ENCODE measurements around the gene RNF152. TPM values are rescaled to one million over a fixed set of nuclear protein-coding genes. Genes with fewer than 3 reads are reported as not detected.

The RNF152 gene
- total RNA-seq, 1 donor from 2014 or later = 8.4 TPM

GRCh38 chr18:61917818-61918217 is 25.0 kb upstream of the RNF152 start:
- TF ChIP-seq CTCF (conservative IDR thresholded peaks at IDR 0.05) = no peak
- Mint-ChIP-seq H3K27ac (ENCODE audit: unreplicated experiment) (no peak overlapping the region), H3K4me1 (no peaks in the 10 kb centered on the region), H3K36me3 (ENCODE audit: low read depth) (no peaks in the 10 kb centered on the region), H3K27me3 (ENCODE audit: low read depth) (no peaks in the 10 kb centered on the region), H3K4me3 (no peak overlapping the region), H3K9me3 (no peaks in the 10 kb centered on the region)
- no peak for DNase-seq (ENCODE audit: low read depth, low spot score)

- H3K4me3 Mint-ChIP-seq = no peak overlapping the region
- H3K4me1 Mint-ChIP-seq = no peaks in the 10 kb centered on the region
- no peak overlapping the region for H3K27ac Mint-ChIP-seq (ENCODE audit: unreplicated experiment)
- DNase-seq (ENCODE audit: low read depth, low spot score) = no peak
- no peak for TF ChIP-seq CTCF (conservative IDR thresholded peaks at IDR 0.05)
- no peaks in the 10 kb centered on the region for H3K36me3 Mint-ChIP-seq (ENCODE audit: low read depth)
- no peaks in the 10 kb centered on the region for H3K27me3 Mint-ChIP-seq (ENCODE audit: low read depth)
- H3K9me3 Mint-ChIP-seq = no peaks in the 10 kb centered on the region
Observed at GRCh38 chr18:61912476-61912875, 19.7 kb upstream of the RNF152 start.

GRCh38 chr18:61910101-61910500 is 17.3 kb upstream of the RNF152 start:
- no peak for TF ChIP-seq CTCF (conservative IDR thresholded peaks at IDR 0.05)

GRCh38 chr18:61908661-61909060 is 15.9 kb upstream of the RNF152 start:
- no peak for TF ChIP-seq CTCF (conservative IDR thresholded peaks at IDR 0.05)
- H3K27ac Mint-ChIP-seq (ENCODE audit: unreplicated experiment) = no peak overlapping the region
- no peaks in the 10 kb centered on the region for H3K27me3 Mint-ChIP-seq (ENCODE audit: low read depth)
- H3K4me1 Mint-ChIP-seq = no peaks in the 10 kb centered on the region
- DNase-seq (ENCODE audit: low read depth, low spot score) = no peak
- H3K4me3 Mint-ChIP-seq = no peak overlapping the region
- no peaks in the 10 kb centered on the region for H3K9me3 Mint-ChIP-seq
- H3K36me3 Mint-ChIP-seq (ENCODE audit: low read depth) = no peaks in the 10 kb centered on the region

More at GRCh38 chr18:61910101-61910500, 17.3 kb upstream of the RNF152 start:
- Mint-ChIP-seq H3K9me3 (no peaks in the 10 kb centered on the region), H3K27me3 (ENCODE audit: low read depth) (no peaks in the 10 kb centered on the region), H3K4me1 (no peaks in the 10 kb centered on the region), H3K36me3 (ENCODE audit: low read depth) (no peaks in the 10 kb centered on the region), H3K4me3 (no peak overlapping the region), H3K27ac (ENCODE audit: unreplicated experiment) (peak overlapping the region; percentile 87)
- no peak for DNase-seq (ENCODE audit: low read depth, low spot score)

- Mint-ChIP-seq H3K27ac (ENCODE audit: unreplicated experiment) (no peak overlapping the region), H3K9me3 (no peaks in the 10 kb centered on the region)
- DNase-seq (ENCODE audit: low read depth, low spot score) = peak; percentile 22
Observed at GRCh38 chr18:61901323-61901986, 8.6 kb upstream of the RNF152 start.

More at GRCh38 chr18:61901323-61901986, 8.6 kb upstream of the RNF152 start:
- no peaks in the 10 kb centered on the region for H3K36me3 Mint-ChIP-seq (ENCODE audit: low read depth)
- peak; percentile 84 for TF ChIP-seq CTCF (conservative IDR thresholded peaks at IDR 0.05)
- peaks cover 14% of the 10 kb centered on the region for H3K4me1 Mint-ChIP-seq
- peak overlapping the region; percentile 13 for H3K4me3 Mint-ChIP-seq
- H3K27me3 Mint-ChIP-seq (ENCODE audit: low read depth) = no peaks in the 10 kb centered on the region

Data from neural crest cell (in vitro differentiated cells).